ENCODE results near the gene HDGFL1.

- no peak for TF ChIP-seq CTCF (IDR thresholded peaks at IDR 0.05; ENCODE audit: extremely low read depth in 1 of 2, insufficient read depth in 1 of 2, low read depth in 1 of 2, low read length in 2 of 2)
- no peak for TF ChIP-seq POLR2AphosphoS5 (IDR thresholded peaks at IDR 0.05; ENCODE audit: insufficient read depth, low read depth, low read length)
- TF ChIP-seq POLR2A (IDR thresholded peaks at IDR 0.05; ENCODE audit: low read depth, low read length), result no peak
- TF ChIP-seq FOS (IDR thresholded peaks at IDR 0.05; ENCODE audit: borderline replicate concordance, insufficient read depth, low read length), result no peak
- no peak for TF ChIP-seq MYC (IDR thresholded peaks at IDR 0.05; ENCODE audit: low read depth, low read length)
- no peak for TF ChIP-seq MAX (IDR thresholded peaks at IDR 0.05; ENCODE audit: insufficient read depth, insufficient read length)
- no peak for TF ChIP-seq EZH2 (IDR thresholded peaks at IDR 0.05; ENCODE audit: borderline replicate concordance, low read depth, low read length, severe bottlenecking)
- TF ChIP-seq GATA2 (IDR thresholded peaks at IDR 0.05; ENCODE audit: insufficient read depth, insufficient read length, low read depth, low read length), result no peak
- no peak for TF ChIP-seq JUN (IDR thresholded peaks at IDR 0.05; ENCODE audit: borderline replicate concordance, insufficient read depth, insufficient read length, low read depth)
Observed at GRCh38 chr6:22614547-22614946, 45.2 kb downstream of the HDGFL1 start.
